Ascending aorta (tissue), 2 donors: Measurements from ENCODE around the gene DACH1. TPM values are rescaled to one million over a fixed set of nuclear protein-coding genes. Genes with fewer than 3 reads are reported as not detected.

Experiments
- DNase-seq, 2 donors: peaks; one replicate each; pipeline ENCODE4 v3.0.0-alpha.2; 2019; ENCODE audit warnings: low spot score in 2 of 2
- H3K27ac ChIP-seq, 2 donors: fragments of 200-600 bp; sonication (generic); one replicate each; pipeline ENCODE4 v1.5.1; 2016 to 2017; ENCODE audit warnings: mild to moderate bottlenecking in 1 of 2
- H3K27me3 ChIP-seq: fragments of 200-600 bp; sonication (generic); one replicate; pipeline ENCODE4 v1.5.1; 2017
- H3K36me3 ChIP-seq, 2 donors: fragments of 200-600 bp; sonication (generic); one replicate each; pipeline ENCODE4 v1.5.1; 2016
- H3K4me1 ChIP-seq, 2 donors: fragments of 200-600 bp; sonication (generic); one replicate each; pipeline ENCODE4 v1.5.1; 2016 to 2017; ENCODE audit warnings: mild to moderate bottlenecking in 1 of 2
- H3K4me3 ChIP-seq, 2 donors: fragments of 200-600 bp; sonication (generic); one replicate each; pipeline ENCODE4 v1.5.1; 2016 to 2017; ENCODE audit warnings: mild to moderate bottlenecking in 1 of 2
- H3K9me3 ChIP-seq, 2 donors: fragments of 200-600 bp; sonication (generic); one replicate each; pipeline ENCODE4 v1.5.1; 2016
- CTCF ChIP-seq, 3 experiments: fragments of 200-600 bp in 2 of 3; fragments of 450-650 bp in 1 of 3; sonication (generic) in 2 of 3; IDR thresholded peaks; one replicate each; pipeline ENCODE4 v1.5.1; 2016 to 2019; ENCODE audit warnings: antibody characterized with exemption in 3 of 3, mild to moderate bottlenecking in 1 of 3, moderate library complexity in 1 of 3
- intact Hi-C: fragments of 100-400 bp; cut with DNase I; formaldehyde crosslinking; loops from one replicate; pipeline ENCODE4 v1.15.1; 2023
- total RNA-seq: library from RNA; depleted of rRNA; stranded (reverse); fragments of >200 nt; gene quantifications from one replicate; pipeline ENCODE4 v1.1.0, GENCODE V29; 2016

The DACH1 gene
- total RNA-seq, 1 donor from 2014 or later, result not detected

- Histone ChIP-seq H3K36me3 (no peaks in the 10 kb centered on the region), H3K4me3 (no peak overlapping the region), H3K9me3 (no peaks in the 10 kb centered on the region), H3K27ac (no peak overlapping the region), H3K4me1 (no peaks in the 10 kb centered on the region), H3K27me3 (no peaks in the 10 kb centered on the region)
- intact Hi-C loops, result no loop called here
- TF ChIP-seq CTCF (IDR thresholded peaks at IDR 0.05), result no peak
- no peak for DNase-seq
These were observed 39.8 kb downstream of the DACH1 start for GRCh38 chr13:71827241-71827640.

- intact Hi-C loops, result no loop called here
These were observed 46.3 kb downstream of the DACH1 start for GRCh38 chr13:71820699-71821098.

GRCh38 chr13:71817335-71817734 lies 49.7 kb downstream of the DACH1 start:
- TF ChIP-seq CTCF (IDR thresholded peaks at IDR 0.05), result no peak
- no peaks in the 10 kb centered on the region for H3K9me3 ChIP-seq
- H3K27me3 ChIP-seq, result no peaks in the 10 kb centered on the region
- no peak overlapping the region for H3K27ac ChIP-seq
- no peaks in the 10 kb centered on the region for H3K36me3 ChIP-seq
- H3K4me3 ChIP-seq, result no peak overlapping the region
- intact Hi-C loops, result no loop called here
- DNase-seq, result no peak
- no peaks in the 10 kb centered on the region for H3K4me1 ChIP-seq

More at GRCh38 chr13:71820699-71821098, 46.3 kb downstream of the DACH1 start:
- no peaks in the 10 kb centered on the region for H3K4me1 ChIP-seq
- H3K27me3 ChIP-seq, result no peaks in the 10 kb centered on the region
- no peak for TF ChIP-seq CTCF (IDR thresholded peaks at IDR 0.05)
- no peaks in the 10 kb centered on the region for H3K36me3 ChIP-seq
- no peak for DNase-seq
- no peak overlapping the region for H3K4me3 ChIP-seq
- no peaks in the 10 kb centered on the region for H3K9me3 ChIP-seq
- no peak overlapping the region for H3K27ac ChIP-seq

GRCh38 chr13:71814806-71815360 lies 52.1 kb downstream of the DACH1 start:
- no peak overlapping the region for H3K4me3 ChIP-seq
- H3K27me3 ChIP-seq, result no peaks in the 10 kb centered on the region
- intact Hi-C loops, result no loop called here
- no peaks in the 10 kb centered on the region for H3K9me3 ChIP-seq
- no peaks in the 10 kb centered on the region for H3K36me3 ChIP-seq
- H3K4me1 ChIP-seq, result no peaks in the 10 kb centered on the region
- no peak for DNase-seq
- no peak overlapping the region for H3K27ac ChIP-seq
- no peak for TF ChIP-seq CTCF (IDR thresholded peaks at IDR 0.05)

DNA sequence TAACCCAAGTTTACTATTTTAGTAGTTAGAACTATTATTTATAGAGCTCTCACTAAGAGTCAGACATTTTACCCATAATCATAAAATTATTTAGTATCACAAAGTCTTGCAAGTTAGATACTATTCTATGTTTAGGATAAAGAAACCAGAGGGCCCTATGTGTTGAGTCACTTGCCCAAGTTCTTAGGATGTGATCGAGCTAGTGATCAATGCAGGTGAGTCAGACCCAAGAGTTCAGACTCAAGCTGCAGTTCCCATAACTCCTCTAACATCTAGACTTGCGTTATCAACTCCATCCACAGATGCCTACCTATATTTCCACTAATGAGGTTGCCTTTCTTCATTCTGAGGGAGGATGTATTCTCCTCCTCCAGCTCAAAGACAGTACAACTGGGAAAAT lies 53.8 kb downstream of the DACH1 start:
- no peak overlapping the region for H3K27ac ChIP-seq
- no peak for DNase-seq
- no peak for TF ChIP-seq CTCF (IDR thresholded peaks at IDR 0.05)
- H3K9me3 ChIP-seq, result no peaks in the 10 kb centered on the region
- intact Hi-C loops, result no loop called here
- H3K4me1 ChIP-seq, result no peaks in the 10 kb centered on the region
- no peaks in the 10 kb centered on the region for H3K27me3 ChIP-seq
- no peaks in the 10 kb centered on the region for H3K36me3 ChIP-seq
- no peak overlapping the region for H3K4me3 ChIP-seq

GRCh38 chr13:71811344-71811743 lies 55.7 kb downstream of the DACH1 start:
- no peak overlapping the region for H3K27ac ChIP-seq
- intact Hi-C loops, result no loop called here
- H3K9me3 ChIP-seq, result no peaks in the 10 kb centered on the region
- H3K36me3 ChIP-seq, result no peaks in the 10 kb centered on the region
- H3K4me1 ChIP-seq, result no peaks in the 10 kb centered on the region
- no peak for TF ChIP-seq CTCF (IDR thresholded peaks at IDR 0.05)
- no peaks in the 10 kb centered on the region for H3K27me3 ChIP-seq
- DNase-seq, result no peak
- H3K4me3 ChIP-seq, result no peak overlapping the region
